ENCODE data around the gene PLPP4.

GRCh38 chr10:120437541-120437940 is 19.5 kb upstream of the PLPP4 start:
- TF ChIP-seq SPI1 (IDR thresholded peaks at IDR 0.05; ENCODE audit: borderline replicate concordance, insufficient read depth, low read depth, low read length) (no peak), ETV6 (conservative IDR thresholded peaks at IDR 0.05 in 1 of 2, IDR thresholded peaks at IDR 0.05 in 1 of 2; ENCODE audit: borderline replicate concordance in 1 of 2, low read depth in 1 of 2) (no peak), EZH2 (IDR thresholded peaks at IDR 0.05; ENCODE audit: borderline replicate concordance, control insufficient read depth, low read depth, low read length) (no peak), CTCF (IDR thresholded peaks at IDR 0.05 in 2 of 3, conservative IDR thresholded peaks at IDR 0.05 in 1 of 3; ENCODE audit: control insufficient read depth in 2 of 3, extremely low read depth in 1 of 3, insufficient read depth in 1 of 3, low read depth in 3 of 3, low read length in 3 of 3) (no peak), NFYB (IDR thresholded peaks at IDR 0.05; ENCODE audit: insufficient read depth, low read depth, low read length) (no peak), ZNF274 (IDR thresholded peaks at IDR 0.05; ENCODE audit: insufficient read depth, insufficient read length) (no peak), ZSCAN29 (IDR thresholded peaks at IDR 0.05) (no peak), RFX5 (IDR thresholded peaks at IDR 0.05; ENCODE audit: low read depth, low read length) (no peak), BHLHE40 (IDR thresholded peaks at IDR 0.05; ENCODE audit: borderline replicate concordance in 1 of 2, low read depth in 2 of 2, low read length in 1 of 2) (no peak), NR2C1 (IDR thresholded peaks at IDR 0.05) (no peak)

All from GM12878 (cell line).